ENCODE measurements around the gene DUSP16.

DNA sequence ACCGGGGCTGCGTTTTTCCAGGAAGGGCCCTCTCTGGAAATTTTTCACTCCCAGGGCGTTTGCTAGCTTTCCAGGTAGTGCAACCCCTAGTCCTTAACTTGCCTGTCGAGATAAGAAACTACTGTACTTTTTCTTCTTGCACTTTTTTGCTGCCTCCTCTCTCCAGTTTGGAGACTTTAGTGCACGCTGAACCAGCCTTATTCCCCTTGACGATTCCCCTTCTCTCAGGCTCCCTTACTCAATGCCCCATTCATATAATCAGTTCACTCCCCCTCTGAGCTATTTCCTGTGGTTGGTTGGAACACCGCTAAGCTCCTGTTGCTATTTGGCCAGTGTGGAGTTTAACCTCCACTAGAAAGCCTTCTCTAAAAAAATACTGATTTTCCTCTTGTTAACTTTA lies 49.7 kb upstream of the DUSP16 start:
- TF ChIP-seq, protein P1, sequence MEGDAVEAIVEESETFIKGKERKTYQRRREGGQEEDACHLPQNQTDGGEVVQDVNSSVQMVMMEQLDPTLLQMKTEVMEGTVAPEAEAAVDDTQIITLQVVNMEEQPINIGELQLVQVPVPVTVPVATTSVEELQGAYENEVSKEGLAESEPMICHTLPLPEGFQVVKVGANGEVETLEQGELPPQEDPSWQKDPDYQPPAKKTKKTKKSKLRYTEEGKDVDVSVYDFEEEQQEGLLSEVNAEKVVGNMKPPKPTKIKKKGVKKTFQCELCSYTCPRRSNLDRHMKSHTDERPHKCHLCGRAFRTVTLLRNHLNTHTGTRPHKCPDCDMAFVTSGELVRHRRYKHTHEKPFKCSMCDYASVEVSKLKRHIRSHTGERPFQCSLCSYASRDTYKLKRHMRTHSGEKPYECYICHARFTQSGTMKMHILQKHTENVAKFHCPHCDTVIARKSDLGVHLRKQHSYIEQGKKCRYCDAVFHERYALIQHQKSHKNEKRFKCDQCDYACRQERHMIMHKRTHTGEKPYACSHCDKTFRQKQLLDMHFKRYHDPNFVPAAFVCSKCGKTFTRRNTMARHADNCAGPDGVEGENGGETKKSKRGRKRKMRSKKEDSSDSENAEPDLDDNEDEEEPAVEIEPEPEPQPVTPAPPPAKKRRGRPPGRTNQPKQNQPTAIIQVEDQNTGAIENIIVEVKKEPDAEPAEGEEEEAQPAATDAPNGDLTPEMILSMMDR (IDR thresholded peaks at IDR 0.05): no peak
- no peak for TF ChIP-seq POLR2A (IDR thresholded peaks at IDR 0.05)

Data from lower leg skin (tissue), 3 donors.